HCT116 (cell line): ENCODE measurements around the gene SH3GL2. TPM values are rescaled to one million over a fixed set of nuclear protein-coding genes. Genes with fewer than 3 reads are reported as not detected.

Experiments used
- ATAC-seq: fragments of 200-7000 bp; cut with Tn5 transposase; 2 replicates; pipeline ENCODE4 v1.9.1; 2020; ENCODE audit warnings: mild to moderate bottlenecking, moderate library complexity
- BruUV-seq: library from RNA; stranded (reverse); fragments of 400-500 nt; replicated peaks from 2 replicates; lab custom pipeline; 2021; lab: Mats Ljungman, UMichigan
- CTCF ChIA-PET: fragments of 300-600 bp; sonication (Branson Sonifier 250); formaldehyde crosslinking; loops from one replicate; lab custom pipeline; 2021; ENCODE audit warnings: antibody characterized with exemption; lab: Charles Lee
- POLR2A ChIA-PET: fragments of 300-600, 350-600 bp; sonication (Branson Sonifier 250); formaldehyde crosslinking; loops from one replicate; lab custom pipeline; 2021; ENCODE audit warnings: antibody characterized with exemption; lab: Charles Lee
- RAD21 ChIA-PET, 2 experiments: fragments of 300-600 bp; sonication (Branson Sonifier 250); formaldehyde crosslinking; loops; one replicate each; lab custom pipeline; 2023; ENCODE audit warnings: low total read pairs in 2 of 2; ENCODE audit not compliant: uncharacterized antibody in 2 of 2, unreplicated experiment in 2 of 2, low non-redundant PET in 1 of 2; lab: Charles Lee
- DNase-seq: peaks from one replicate; pipeline ENCODE4 v3.0.0-alpha.2; 2010; ENCODE audit warnings: low read depth, low spot score
- H2AFZ ChIP-seq: fragments of 200-600 bp; shearing (Covaris generic), sonication (generic); 2 replicates; pipeline ENCODE4 v1.6.1; 2017; ENCODE audit warnings: low read depth, mixed run types, mixed read lengths, antibody characterized with exemption, low read length; ENCODE audit not compliant: poor library complexity, severe bottlenecking
- H3K27ac ChIP-seq: 2 replicates; pipeline ENCODE4 v1.5.1; 2012; ENCODE audit warnings: low read depth, low read length
- H3K27me3 ChIP-seq: fragments of 200-600 bp; sonication (generic); 2 replicates; pipeline ENCODE4 v1.6.1; 2016; ENCODE audit warnings: mixed run types, low read length, mixed read lengths; ENCODE audit not compliant: insufficient read depth
- H3K36me3 ChIP-seq, 2 experiments: fragments of 200-500 bp in 1 of 2; fragments of 200-600 bp in 1 of 2; sonication (Bioruptor generic) in 1 of 2; sonication (generic) in 1 of 2; 2 replicates each; pipeline versions ENCODE4 v1.5.1 to v1.6.1; 2014 to 2016; ENCODE audit warnings: low read length in 2 of 2, inconsistent platforms in 1 of 2, mixed read lengths in 1 of 2, mixed run types in 1 of 2; ENCODE audit not compliant: insufficient read depth in 2 of 2, control insufficient read depth in 1 of 2
- H3K4me1 ChIP-seq, 2 experiments: fragments of 200-600 bp in 1 of 2; sonication (generic) in 1 of 2; 2 replicates each; pipeline versions ENCODE4 v1.5.1 to v1.6.1; 2012 to 2017; ENCODE audit warnings: low read length in 2 of 2, inconsistent platforms in 1 of 2, mild to moderate bottlenecking in 1 of 2, mixed read lengths in 1 of 2, mixed run types in 1 of 2, moderate library complexity in 1 of 2; ENCODE audit not compliant: insufficient read depth in 2 of 2, control insufficient read depth in 1 of 2
- H3K4me2 ChIP-seq: fragments of 200-600 bp; sonication (generic); 2 replicates; pipeline ENCODE4 v1.6.1; 2017; ENCODE audit warnings: mixed run types, low read length, mixed read lengths
- H3K4me3 ChIP-seq, 2 experiments: fragments of 200-600 bp in 1 of 2; sonication (generic) in 1 of 2; replicated peaks in 1 of 2; 2 replicates each; pipeline ENCODE4 v1.5.1; 2011 to 2016; ENCODE audit warnings: low read length in 2 of 2, control low read depth in 1 of 2, low read depth in 1 of 2, mild to moderate bottlenecking in 1 of 2, mixed read lengths in 1 of 2, mixed run types in 1 of 2
- H3K79me2 ChIP-seq: fragments of 200-600 bp; sonication (generic); 2 replicates; pipeline ENCODE4 v1.6.1; 2017; ENCODE audit warnings: mild to moderate bottlenecking, mixed run types, low read length, moderate library complexity, mixed read lengths; ENCODE audit not compliant: insufficient read depth
- H3K9ac ChIP-seq: fragments of 200-600 bp; sonication (generic); 2 replicates; pipeline ENCODE4 v1.6.1; 2016; ENCODE audit warnings: low read length, mixed read lengths
- H3K9me2 ChIP-seq: fragments of 200-600 bp; sonication (generic), shearing (Covaris generic); 2 replicates; pipeline ENCODE4 v1.6.1; 2017; ENCODE audit warnings: mixed run types, mild to moderate bottlenecking, moderate library complexity; ENCODE audit not compliant: insufficient read depth
- H3K9me3 ChIP-seq, 2 experiments: fragments of 200-500 bp in 1 of 2; fragments of 200-600 bp in 1 of 2; sonication (Bioruptor generic) in 1 of 2; sonication (generic) in 1 of 2; 2 replicates each; pipeline ENCODE4 v1.6.1; 2014 to 2017; ENCODE audit warnings: low read length in 2 of 2, mixed read lengths in 2 of 2, inconsistent platforms in 1 of 2, low read depth in 1 of 2, mild to moderate bottlenecking in 1 of 2, mixed run types in 1 of 2, moderate library complexity in 1 of 2; ENCODE audit not compliant: control insufficient read depth in 1 of 2, insufficient read depth in 1 of 2
- H4K20me1 ChIP-seq: fragments of 200-600 bp; sonication (generic), shearing (Covaris generic); 2 replicates; pipeline ENCODE4 v1.6.1; 2017; ENCODE audit warnings: mixed run types, mild to moderate bottlenecking, moderate library complexity; ENCODE audit not compliant: insufficient read depth
- EZH2 ChIP-seq: fragments of 200-600 bp; sonication (generic); IDR thresholded peaks from 2 replicates; pipeline ENCODE4 v1.6.1; 2017; ENCODE audit warnings: antibody characterized with exemption, mixed run types
- EZH2phosphoT487 ChIP-seq: fragments of 200-600 bp; IDR thresholded peaks from 2 replicates; pipeline ENCODE4 v1.6.1; 2018; ENCODE audit warnings: antibody characterized with exemption, borderline replicate concordance
- JUND ChIP-seq: IDR thresholded peaks from 2 replicates; pipeline ENCODE4 v1.6.1; 2012
- POLR2A ChIP-seq: IDR thresholded peaks from 2 replicates; pipeline ENCODE4 v1.7.0; 2011; ENCODE audit warnings: borderline replicate concordance; ENCODE audit not compliant: insufficient read depth, insufficient read length; ENCODE audit errors: extremely low read depth
- POLR2AphosphoS5 ChIP-seq: IDR thresholded peaks from 2 replicates; pipeline ENCODE4 v1.6.1; 2011; ENCODE audit warnings: mild to moderate bottlenecking, low read depth, low read length, moderate library complexity
- SP1 ChIP-seq: IDR thresholded peaks from 2 replicates; pipeline ENCODE4 v1.6.1; 2012; ENCODE audit warnings: low read depth
- intact Hi-C: fragments of 100-400 bp; cut with micrococcal nuclease; formaldehyde crosslinking; loops from 2 replicates; pipeline ENCODE4 v1.10.0; 2022
- total RNA-seq: library from RNA; stranded (reverse); gene quantifications from one replicate; pipeline ENCODE4 v1.2.1, GENCODE V29; 2021; ENCODE audit not compliant: unreplicated experiment
- TF ChIP-seq, protein P1 (sequence below): IDR thresholded peaks from 2 replicates; pipeline ENCODE4 v1.6.1; 2012
- TF ChIP-seq, protein P2 (sequence below): IDR thresholded peaks from 2 replicates; pipeline ENCODE4 v1.6.1; 2012; ENCODE audit warnings: low read depth
- TF ChIP-seq, protein P3 (sequence below): IDR thresholded peaks from 2 replicates; pipeline ENCODE4 v1.6.1; 2011; ENCODE audit warnings: mild to moderate bottlenecking, low read length, moderate library complexity; ENCODE audit not compliant: insufficient replicate concordance; ENCODE audit errors: extremely low read depth

Gene SH3GL2
- total RNA-seq, 1 experiment from 2014 or later: not detected

DNA sequence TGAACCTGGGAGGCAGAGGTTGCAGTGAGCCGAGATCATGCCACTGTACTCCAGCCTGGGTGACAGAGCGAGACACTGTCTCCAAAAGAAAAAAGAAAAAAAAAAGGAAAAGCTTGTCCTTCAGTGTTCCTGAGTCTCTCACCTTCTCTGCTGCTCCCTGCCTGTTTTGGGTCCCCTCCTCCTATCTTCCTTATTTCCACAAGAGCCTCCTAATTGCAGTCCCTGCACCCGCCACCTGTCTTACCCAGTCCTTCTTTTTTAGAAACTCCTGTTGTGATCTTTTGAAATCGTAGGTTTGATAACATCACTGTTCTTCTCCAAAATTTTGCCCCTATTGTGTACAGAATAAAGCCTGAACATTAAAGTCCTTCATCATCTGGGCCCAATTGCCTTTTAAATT is 234.9 kb downstream of the SH3GL2 start:
- Histone ChIP-seq H3K27ac (no peak overlapping the region), H3K36me3 (no peaks in the 10 kb centered on the region), H3K4me3 (no peak overlapping the region), H3K27me3 (no peaks in the 10 kb centered on the region), H3K4me2 (no peak overlapping the region), H4K20me1 (no peaks in the 10 kb centered on the region), H3K9ac (no peak overlapping the region), H3K9me2 (no peaks in the 10 kb centered on the region), H3K9me3 (no peaks in the 10 kb centered on the region), H2AFZ (no peak overlapping the region), H3K4me1 (no peaks in the 10 kb centered on the region), H3K79me2 (no peaks in the 10 kb centered on the region)
- ATAC-seq: no peak
- RAD21 ChIA-PET: no interaction called here
- CTCF ChIA-PET: no interaction called here
- BruUV-seq: no TSS peak
- DNase-seq: no peak
- TF ChIP-seq EZH2phosphoT487: no peak
- TF ChIP-seq EZH2: no peak
- TF ChIP-seq JUND: no peak
- POLR2A ChIA-PET: no interaction called here
- intact Hi-C loops: no loop called here

- ATAC-seq: no peak
- H4K20me1 ChIP-seq: no peaks in the 10 kb centered on the region
- H3K4me1 ChIP-seq: no peaks in the 10 kb centered on the region
- H3K27me3 ChIP-seq: no peaks in the 10 kb centered on the region
- TF ChIP-seq EZH2phosphoT487: no peak
- no peak for TF ChIP-seq SP1
- no peak for TF ChIP-seq POLR2A
- TF ChIP-seq EZH2: no peak
- TF ChIP-seq, protein P1, sequence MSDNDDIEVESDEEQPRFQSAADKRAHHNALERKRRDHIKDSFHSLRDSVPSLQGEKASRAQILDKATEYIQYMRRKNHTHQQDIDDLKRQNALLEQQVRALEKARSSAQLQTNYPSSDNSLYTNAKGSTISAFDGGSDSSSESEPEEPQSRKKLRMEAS: no peak
- no peak for TF ChIP-seq POLR2AphosphoS5
- no peak for TF ChIP-seq JUND
- TF ChIP-seq, protein P2, sequence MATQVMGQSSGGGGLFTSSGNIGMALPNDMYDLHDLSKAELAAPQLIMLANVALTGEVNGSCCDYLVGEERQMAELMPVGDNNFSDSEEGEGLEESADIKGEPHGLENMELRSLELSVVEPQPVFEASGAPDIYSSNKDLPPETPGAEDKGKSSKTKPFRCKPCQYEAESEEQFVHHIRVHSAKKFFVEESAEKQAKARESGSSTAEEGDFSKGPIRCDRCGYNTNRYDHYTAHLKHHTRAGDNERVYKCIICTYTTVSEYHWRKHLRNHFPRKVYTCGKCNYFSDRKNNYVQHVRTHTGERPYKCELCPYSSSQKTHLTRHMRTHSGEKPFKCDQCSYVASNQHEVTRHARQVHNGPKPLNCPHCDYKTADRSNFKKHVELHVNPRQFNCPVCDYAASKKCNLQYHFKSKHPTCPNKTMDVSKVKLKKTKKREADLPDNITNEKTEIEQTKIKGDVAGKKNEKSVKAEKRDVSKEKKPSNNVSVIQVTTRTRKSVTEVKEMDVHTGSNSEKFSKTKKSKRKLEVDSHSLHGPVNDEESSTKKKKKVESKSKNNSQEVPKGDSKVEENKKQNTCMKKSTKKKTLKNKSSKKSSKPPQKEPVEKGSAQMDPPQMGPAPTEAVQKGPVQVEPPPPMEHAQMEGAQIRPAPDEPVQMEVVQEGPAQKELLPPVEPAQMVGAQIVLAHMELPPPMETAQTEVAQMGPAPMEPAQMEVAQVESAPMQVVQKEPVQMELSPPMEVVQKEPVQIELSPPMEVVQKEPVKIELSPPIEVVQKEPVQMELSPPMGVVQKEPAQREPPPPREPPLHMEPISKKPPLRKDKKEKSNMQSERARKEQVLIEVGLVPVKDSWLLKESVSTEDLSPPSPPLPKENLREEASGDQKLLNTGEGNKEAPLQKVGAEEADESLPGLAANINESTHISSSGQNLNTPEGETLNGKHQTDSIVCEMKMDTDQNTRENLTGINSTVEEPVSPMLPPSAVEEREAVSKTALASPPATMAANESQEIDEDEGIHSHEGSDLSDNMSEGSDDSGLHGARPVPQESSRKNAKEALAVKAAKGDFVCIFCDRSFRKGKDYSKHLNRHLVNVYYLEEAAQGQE: no peak
- TF ChIP-seq, protein P3, sequence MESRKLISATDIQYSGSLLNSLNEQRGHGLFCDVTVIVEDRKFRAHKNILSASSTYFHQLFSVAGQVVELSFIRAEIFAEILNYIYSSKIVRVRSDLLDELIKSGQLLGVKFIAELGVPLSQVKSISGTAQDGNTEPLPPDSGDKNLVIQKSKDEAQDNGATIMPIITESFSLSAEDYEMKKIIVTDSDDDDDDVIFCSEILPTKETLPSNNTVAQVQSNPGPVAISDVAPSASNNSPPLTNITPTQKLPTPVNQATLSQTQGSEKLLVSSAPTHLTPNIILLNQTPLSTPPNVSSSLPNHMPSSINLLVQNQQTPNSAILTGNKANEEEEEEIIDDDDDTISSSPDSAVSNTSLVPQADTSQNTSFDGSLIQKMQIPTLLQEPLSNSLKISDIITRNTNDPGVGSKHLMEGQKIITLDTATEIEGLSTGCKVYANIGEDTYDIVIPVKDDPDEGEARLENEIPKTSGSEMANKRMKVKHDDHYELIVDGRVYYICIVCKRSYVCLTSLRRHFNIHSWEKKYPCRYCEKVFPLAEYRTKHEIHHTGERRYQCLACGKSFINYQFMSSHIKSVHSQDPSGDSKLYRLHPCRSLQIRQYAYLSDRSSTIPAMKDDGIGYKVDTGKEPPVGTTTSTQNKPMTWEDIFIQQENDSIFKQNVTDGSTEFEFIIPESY: no peak
- no peak overlapping the region for H3K9ac ChIP-seq
- DNase-seq: no peak
- ChIA-PET POLR2A (no interaction called here), CTCF (no interaction called here), RAD21 (no interaction called here)
- no peaks in the 10 kb centered on the region for H3K79me2 ChIP-seq
- H3K36me3 ChIP-seq: no peaks in the 10 kb centered on the region
- intact Hi-C loops: no loop called here
- H3K9me2 ChIP-seq: no peaks in the 10 kb centered on the region
- H3K4me3 ChIP-seq: no peak overlapping the region
- no peak overlapping the region for H2AFZ ChIP-seq
- no TSS peak for BruUV-seq
- H3K27ac ChIP-seq: no peak overlapping the region
- no peak overlapping the region for H3K4me2 ChIP-seq
- H3K9me3 ChIP-seq: no peaks in the 10 kb centered on the region
These were observed 237.7 kb downstream of the SH3GL2 start for GRCh38 chr9:17816431-17817027.
